ENCODE measurements around the gene SNX33.
"Not testable (repeated sequence)": the region's sequence is repeated elsewhere in the genome, so short reads cannot be mapped to it uniquely, and the experiment has no call there.

The SNX33 gene

GRCh38 chr15:75661100-75661755 is 13.5 kb downstream of the SNX33 start:
- in situ Hi-C loops (cut with MboI; ENCODE audit: low sequenced_read_pairs) = no loop called here

DNA sequence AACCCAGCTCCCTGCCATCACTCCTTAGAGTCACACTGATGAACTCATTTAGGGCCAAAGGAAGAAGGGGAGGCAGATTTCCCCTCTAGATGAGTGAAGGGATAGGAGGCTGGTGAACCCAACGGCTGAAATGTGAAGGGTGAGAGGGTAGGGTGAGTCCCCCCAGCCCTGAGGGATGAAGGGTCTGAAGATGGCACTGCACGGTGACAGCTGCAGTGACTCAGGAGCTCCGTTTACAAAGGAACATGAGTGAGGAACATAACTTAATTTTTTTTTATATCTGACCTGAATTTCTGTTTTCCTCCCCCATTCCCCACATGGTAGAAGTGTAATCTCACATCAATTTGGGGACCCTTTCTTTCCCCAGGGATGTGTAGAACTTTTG is 14.0 kb downstream of the SNX33 start:
- in situ Hi-C loops (cut with MboI; ENCODE audit: low sequenced_read_pairs) = no loop called here

GRCh38 chr15:75662823-75663519 is 15.3 kb downstream of the SNX33 start:
- in situ Hi-C loops (cut with MboI; ENCODE audit: low sequenced_read_pairs) = no loop called here

- in situ Hi-C loops (cut with MboI; ENCODE audit: low sequenced_read_pairs) = no loop called here
Measured at GRCh38 chr15:75663931-75664421, 16.3 kb downstream of the SNX33 start.

DNA sequence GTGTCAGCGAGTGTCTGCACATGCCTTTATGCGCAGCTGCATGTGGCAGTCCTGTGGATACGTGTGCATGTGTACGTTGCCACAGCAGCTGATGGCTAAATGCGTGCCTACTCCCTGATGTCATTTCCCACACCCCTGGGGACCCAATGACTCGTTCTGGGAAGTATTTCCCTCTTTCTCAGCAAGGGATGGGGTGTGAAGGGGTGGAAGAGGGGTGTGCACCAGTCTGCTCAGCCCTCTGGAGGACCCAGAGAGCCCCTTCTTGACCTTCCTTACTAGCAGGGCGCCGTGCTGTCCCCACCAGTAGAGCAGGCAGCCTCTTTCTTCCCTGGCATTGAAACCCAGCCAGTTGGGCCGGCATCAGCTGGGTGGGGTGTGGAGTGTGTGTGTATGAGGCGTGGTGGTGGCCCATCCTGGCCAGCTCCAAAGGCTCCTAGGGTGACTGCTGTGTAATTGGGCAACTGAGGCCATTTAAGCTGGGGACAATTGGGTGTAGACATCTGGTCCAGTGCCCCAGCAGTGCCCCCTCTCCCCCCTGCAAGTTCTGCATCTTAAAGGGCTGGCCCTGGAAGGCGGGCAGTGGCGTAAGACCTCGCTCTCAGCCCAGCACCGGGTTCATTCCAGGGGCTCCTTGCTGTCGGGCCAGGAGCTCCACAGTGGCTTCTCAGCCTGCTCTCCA is 19.2 kb downstream of the SNX33 start:
- in situ Hi-C loops (cut with MboI; ENCODE audit: low sequenced_read_pairs) = no loop called here

- in situ Hi-C loops (cut with MboI; ENCODE audit: low sequenced_read_pairs) = no loop called here
Measured at GRCh38 chr15:75669191-75669878, 21.6 kb downstream of the SNX33 start.

- in situ Hi-C loops (cut with MboI; ENCODE audit: low sequenced_read_pairs) = no loop called here
Measured at GRCh38 chr15:75669879-75670212, 22.1 kb downstream of the SNX33 start.

GRCh38 chr15:75671730-75672602 is 24.3 kb downstream of the SNX33 start:
- in situ Hi-C loops (cut with MboI; ENCODE audit: low sequenced_read_pairs) = no loop called here

DNA sequence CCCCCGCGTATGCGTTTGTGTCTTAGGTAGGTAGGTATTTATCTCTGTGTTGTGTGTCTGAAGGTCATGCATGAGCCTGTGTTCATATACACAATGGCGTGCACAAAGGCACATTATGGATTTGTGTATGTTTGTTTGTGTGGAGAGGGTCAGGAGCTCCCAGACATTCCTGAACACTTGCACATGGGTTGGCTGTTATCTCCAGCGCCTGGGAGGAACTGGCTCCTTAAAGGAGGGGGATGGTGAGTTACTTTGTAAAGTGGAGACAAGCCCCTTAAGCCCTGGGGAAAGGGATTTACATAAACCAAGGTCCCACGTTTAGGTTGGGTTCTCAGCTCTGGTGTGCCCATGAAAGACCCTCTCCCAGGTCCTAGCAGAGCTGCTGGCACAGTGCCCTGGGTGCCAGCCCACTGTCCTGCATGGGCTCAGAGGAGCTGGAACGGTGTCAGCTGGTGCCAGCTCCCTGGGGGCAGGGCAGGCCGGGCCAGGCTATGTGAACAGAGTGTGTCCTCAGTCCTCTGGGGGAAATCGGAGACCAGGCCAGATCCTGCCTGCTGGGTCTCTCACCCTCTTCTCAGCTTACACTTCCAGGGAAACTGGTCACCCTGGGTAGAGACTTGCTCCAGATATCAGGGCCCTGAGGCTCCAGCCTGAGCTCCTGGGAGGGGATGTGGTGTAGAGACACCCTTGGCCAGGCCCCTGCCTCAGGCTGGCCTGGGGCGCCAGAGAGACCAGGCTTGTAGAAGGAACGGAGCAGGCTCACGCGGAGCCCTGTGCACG is 25.1 kb downstream of the SNX33 start:
- in situ Hi-C loops (cut with MboI; ENCODE audit: low sequenced_read_pairs) = no loop called here

- in situ Hi-C loops (cut with MboI; ENCODE audit: low sequenced_read_pairs) = no loop called here
Measured at GRCh38 chr15:75673426-75674235, 25.9 kb downstream of the SNX33 start.

DNA sequence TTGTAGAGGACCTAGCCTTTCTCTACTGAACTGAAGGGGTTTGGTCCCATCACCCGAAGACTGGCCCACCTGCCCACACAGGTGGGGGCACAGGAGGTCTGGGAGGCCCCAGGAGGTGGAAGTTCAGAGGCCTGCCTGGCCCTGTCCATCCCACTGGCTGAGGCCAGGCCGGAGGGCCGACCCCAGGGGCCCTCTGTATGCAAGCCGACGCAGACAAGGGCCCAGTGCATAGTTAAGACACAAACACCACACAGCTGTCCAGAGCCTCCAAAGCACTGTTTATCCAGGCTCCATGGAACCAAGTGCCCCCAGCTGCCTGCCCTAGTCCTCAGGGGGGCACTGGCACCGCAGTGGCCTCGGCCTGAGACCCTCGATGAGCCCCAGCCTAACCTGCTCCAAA is 26.7 kb downstream of the SNX33 start:
- in situ Hi-C loops (cut with MboI; ENCODE audit: low sequenced_read_pairs) = no loop called here

DNA sequence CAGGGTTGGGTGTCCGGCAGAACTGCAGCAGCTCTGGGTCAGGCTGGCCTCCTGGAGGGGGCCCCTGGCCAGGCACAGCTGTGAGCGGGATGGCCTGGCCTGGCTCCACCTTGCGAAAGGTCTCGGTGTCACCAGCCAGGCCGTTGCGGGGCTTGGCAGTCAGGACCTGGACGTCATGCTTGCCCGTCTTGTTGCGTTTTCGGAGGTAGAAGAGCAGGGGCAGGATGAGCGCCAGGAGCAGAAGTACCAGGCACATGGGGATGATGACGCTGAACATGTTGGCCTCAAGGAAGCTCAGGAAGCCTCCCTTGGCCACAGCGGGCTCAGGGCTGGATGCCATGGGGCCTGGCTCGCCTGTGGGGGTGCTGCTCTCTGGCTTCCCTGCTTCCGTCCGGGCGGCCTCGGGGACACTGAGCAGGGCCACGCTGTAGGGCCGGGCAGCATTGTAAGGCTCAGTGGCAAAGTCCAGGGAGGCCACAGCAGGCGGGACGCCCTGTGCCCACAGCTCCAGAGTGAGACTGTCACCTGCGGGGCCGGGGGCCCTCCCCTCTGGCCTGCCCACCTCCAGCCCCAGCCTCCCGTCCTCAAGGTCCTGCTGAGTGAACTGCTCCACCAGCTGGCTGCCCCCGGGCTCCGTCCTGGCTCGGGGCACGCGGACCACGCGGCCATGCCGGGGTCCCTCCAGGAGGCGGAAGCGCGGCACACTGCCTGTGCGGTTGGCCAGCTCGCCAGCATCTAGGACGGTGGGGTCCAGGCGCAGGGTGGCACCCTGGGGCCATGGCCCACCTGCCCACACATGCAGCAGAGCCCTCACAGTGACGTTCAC is 28.1 kb downstream of the SNX33 start:
- in situ Hi-C loops (cut with MboI; ENCODE audit: low sequenced_read_pairs) = no loop called here

- in situ Hi-C loops (cut with MboI; ENCODE audit: low sequenced_read_pairs) = no loop called here
Measured at GRCh38 chr15:75676688-75677464, 29.2 kb downstream of the SNX33 start.

DNA sequence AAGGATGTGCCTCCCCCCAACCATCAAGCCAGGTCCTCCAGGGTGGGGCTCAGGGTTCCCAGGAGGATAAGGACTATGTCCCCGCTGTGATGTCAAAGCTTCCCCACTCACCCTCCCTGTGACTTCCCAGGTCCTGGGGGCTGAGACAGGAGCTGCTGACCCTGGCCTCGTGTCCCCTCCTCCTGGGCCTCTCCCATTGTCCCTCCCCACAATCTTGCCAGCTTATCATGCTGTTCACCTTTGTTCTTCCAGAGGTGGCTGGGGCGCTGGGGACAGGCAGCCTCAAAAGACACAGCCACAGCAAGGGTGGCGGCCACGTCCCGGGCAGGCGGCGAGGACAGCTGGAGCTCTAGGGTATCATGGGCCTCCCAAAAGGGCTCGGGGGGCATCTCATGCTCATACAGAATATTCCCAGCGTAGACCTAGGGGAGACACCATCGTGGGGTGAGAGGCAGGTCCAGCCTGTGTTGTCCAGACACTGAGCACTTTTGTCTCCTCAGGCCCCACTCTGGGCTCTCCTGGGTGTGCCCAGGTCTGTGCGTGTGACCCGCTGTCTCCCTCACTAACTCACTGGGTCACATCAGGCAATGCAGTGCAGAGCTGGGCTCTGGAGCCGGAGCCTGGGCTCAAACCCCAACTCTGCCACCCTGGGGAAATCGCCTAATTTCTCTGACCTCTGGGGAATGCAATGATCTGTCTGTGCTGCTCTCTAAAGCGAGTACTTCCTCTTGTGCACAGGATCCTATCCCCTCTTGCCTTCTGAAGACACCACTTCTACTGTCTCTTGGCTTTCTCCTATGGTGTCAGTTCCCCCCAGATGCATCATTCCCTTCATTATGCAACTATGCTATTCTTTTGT is 30.0 kb downstream of the SNX33 start:
- in situ Hi-C loops (cut with MboI; ENCODE audit: low sequenced_read_pairs) = no loop called here

DNA sequence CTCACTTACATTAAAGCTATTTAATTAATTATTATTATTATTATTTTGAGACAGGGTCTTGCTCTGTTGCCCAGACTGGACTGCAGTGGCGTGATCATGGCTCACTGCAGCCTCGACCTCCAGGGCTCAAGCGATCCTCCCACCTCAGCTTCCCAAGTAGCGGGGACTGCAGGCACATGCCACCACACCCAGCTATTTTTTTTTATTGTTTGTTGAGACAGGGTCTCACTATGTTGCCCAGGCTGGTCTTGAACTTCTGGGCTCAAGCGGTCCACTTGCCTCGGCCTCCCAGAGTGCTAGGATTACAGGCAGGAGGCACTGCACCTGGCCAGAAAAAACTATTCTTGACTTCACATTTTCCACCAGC is 30.6 kb downstream of the SNX33 start:
- in situ Hi-C loops (cut with MboI; ENCODE audit: low sequenced_read_pairs) = not testable (repeated sequence)

GRCh38 chr15:75680007-75680789 is 32.5 kb downstream of the SNX33 start:
- in situ Hi-C loops (cut with MboI; ENCODE audit: low sequenced_read_pairs) = no loop called here
